Activated CD4-positive, alpha-beta T cell treated with anti-CD3 and anti-CD28 coated beads, Interleukin-2, amount 50 U/mL, for 24 hours (primary cell): Measurements from ENCODE around the gene MYO18A.
"Not testable (repeated sequence)": the region's sequence is repeated elsewhere in the genome, so short reads cannot be mapped to it uniquely, and the experiment has no call there.

Experiments
- DNase-seq, 2 donors: peaks; one replicate each; pipeline ENCODE4 v3.0.0-alpha.2; 2020; ENCODE audit warnings: low read depth in 1 of 2, low spot score in 1 of 2

MYO18A gene

GRCh38 chr17:29108823-29109476, 71.2 kb downstream of the MYO18A start:
- no peak for DNase-seq

- no peak for DNase-seq
Measured at GRCh38 chr17:29107933-29108822, 72.0 kb downstream of the MYO18A start.

- no peak for DNase-seq
Measured at GRCh38 chr17:29107084-29107483, 73.1 kb downstream of the MYO18A start.

GRCh38 chr17:29103341-29103740, 76.9 kb downstream of the MYO18A start:
- DNase-seq, result no peak

GRCh38 chr17:29102741-29103181, 77.4 kb downstream of the MYO18A start:
- DNase-seq, result no peak

GRCh38 chr17:29102046-29102445, 78.2 kb downstream of the MYO18A start:
- DNase-seq, result no peak

GRCh38 chr17:29100296-29100695, 79.9 kb downstream of the MYO18A start:
- DNase-seq, result no peak

- DNase-seq, result no peak
Measured at GRCh38 chr17:29099527-29099926, 80.7 kb downstream of the MYO18A start.

GRCh38 chr17:29096094-29096493, 84.1 kb downstream of the MYO18A start:
- DNase-seq, result no peak

GRCh38 chr17:29095439-29095838, 84.8 kb downstream of the MYO18A start:
- DNase-seq, result no peak

GRCh38 chr17:29094101-29094708, 86.0 kb downstream of the MYO18A start:
- DNase-seq, result no peak

- DNase-seq, result no peak
Measured at GRCh38 chr17:29093090-29093871, 86.9 kb downstream of the MYO18A start.

- DNase-seq, result no peak
Measured at GRCh38 chr17:29091606-29092289, 88.5 kb downstream of the MYO18A start.

- DNase-seq, result no peak
Measured at GRCh38 chr17:29090750-29091605, 89.2 kb downstream of the MYO18A start.

GRCh38 chr17:29090108-29090507, 90.1 kb downstream of the MYO18A start:
- DNase-seq, result no peak

- no peak for DNase-seq
Measured at GRCh38 chr17:29089601-29090044, 90.6 kb downstream of the MYO18A start.

GRCh38 chr17:29088782-29089181, 91.4 kb downstream of the MYO18A start:
- not testable (repeated sequence) for DNase-seq

- DNase-seq, result no peak
Measured at GRCh38 chr17:29086628-29087332, 93.4 kb downstream of the MYO18A start.

- no peak for DNase-seq
Measured at GRCh38 chr17:29085223-29085622, 95.0 kb downstream of the MYO18A start.
